Panc1 (cell line): ENCODE measurements around the gene RGCC. TPM values are rescaled to one million over a fixed set of nuclear protein-coding genes. Genes with fewer than 3 reads are reported as not detected.

ENCODE experiments used
- ATAC-seq: fragments of 200-7000 bp; cut with Tn5 transposase; 2 replicates; pipeline ENCODE4 v1.9.1; 2020; ENCODE audit warnings: mild to moderate bottlenecking, moderate library complexity
- BruUV-seq: library from RNA; stranded (reverse); fragments of 400-500 nt; replicated peaks from 2 replicates; lab custom pipeline; 2021; lab: Mats Ljungman, UMichigan
- CTCF ChIA-PET: fragments of 300-600 bp; sonication (Branson Sonifier 250); formaldehyde crosslinking; loops from one replicate; lab custom pipeline; 2022; ENCODE audit warnings: antibody characterized with exemption; lab: Charles Lee
- POLR2A ChIA-PET: fragments of 300-600 bp; sonication (Branson Sonifier 250); formaldehyde crosslinking; loops from one replicate; lab custom pipeline; 2022; ENCODE audit warnings: antibody characterized with exemption; lab: Charles Lee
- DNase-seq: peaks from one replicate; pipeline ENCODE4 v3.0.0-alpha.2; 2010; ENCODE audit warnings: low read depth, low spot score
- H3K27ac ChIP-seq: 2 replicates; pipeline ENCODE4 v1.5.1; 2011; ENCODE audit warnings: mild to moderate bottlenecking, low read length, inconsistent platforms
- H3K27me3 ChIP-seq: fragments of 200-500 bp; sonication (Bioruptor generic); 2 replicates; pipeline ENCODE4 v1.6.0; 2014; ENCODE audit warnings: low read length, inconsistent platforms; ENCODE audit not compliant: control insufficient read depth, insufficient read depth
- H3K36me3 ChIP-seq: fragments of 200-500 bp; sonication (Bioruptor generic); 2 replicates; pipeline ENCODE4 v1.5.1; 2014; ENCODE audit warnings: inconsistent platforms, mild to moderate bottlenecking, low read length, moderate library complexity; ENCODE audit not compliant: control insufficient read depth, insufficient read depth
- H3K4me1 ChIP-seq: 2 replicates; pipeline ENCODE4 v1.5.1; 2011; ENCODE audit warnings: inconsistent platforms, mild to moderate bottlenecking, low read length, moderate library complexity; ENCODE audit not compliant: control insufficient read depth, insufficient read depth
- H3K4me3 ChIP-seq, 2 experiments: 2 replicates each; pipeline ENCODE4 v1.5.1; 2011 to 2012; ENCODE audit warnings: low read depth in 2 of 2, low read length in 2 of 2, mild to moderate bottlenecking in 2 of 2, inconsistent platforms in 1 of 2, moderate library complexity in 1 of 2
- H3K9me3 ChIP-seq: fragments of 200-500 bp; sonication (Bioruptor generic); 2 replicates; pipeline ENCODE4 v1.5.1; 2014; ENCODE audit warnings: low read depth, mild to moderate bottlenecking, inconsistent platforms, low read length, moderate library complexity; ENCODE audit not compliant: control insufficient read depth, insufficient read depth
- POLR2AphosphoS5 ChIP-seq: IDR thresholded peaks from 2 replicates; pipeline ENCODE4 v1.6.1; 2012; ENCODE audit warnings: mild to moderate bottlenecking, low read depth, low read length, moderate library complexity
- SIN3A ChIP-seq: IDR thresholded peaks from 2 replicates; pipeline ENCODE4 v1.6.1; 2012; ENCODE audit warnings: low read depth, mild to moderate bottlenecking, low read length, moderate library complexity, borderline replicate concordance; ENCODE audit not compliant: insufficient read depth
- TCF7L2 ChIP-seq: IDR thresholded peaks from 2 replicates; pipeline ENCODE4 v1.6.1; 2011; ENCODE audit warnings: mild to moderate bottlenecking, low read depth, low read length, inconsistent platforms
- in situ Hi-C: cut with HindIII; loops from 2 replicates; pipeline ENCODE4 v1.10.0; 2016; ENCODE audit warnings: low sequenced_read_pairs, low pct_unique_long_range_greater_than_20kb
- intact Hi-C: fragments of 100-400 bp; cut with micrococcal nuclease; formaldehyde crosslinking; loops from one replicate; pipeline ENCODE4 v1.10.0; 2022; ENCODE audit not compliant: unreplicated experiment
- total RNA-seq: library from RNA; stranded (reverse); gene quantifications from one replicate; pipeline ENCODE4 v1.2.1, GENCODE V29; 2021; ENCODE audit not compliant: unreplicated experiment
- TF ChIP-seq, protein P1 (sequence below), 2 experiments: IDR thresholded peaks; 2 replicates each; pipeline ENCODE4 v1.6.1; 2011 to 2012; ENCODE audit warnings: low read depth in 2 of 2, control low read depth in 1 of 2, low read length in 1 of 2, mild to moderate bottlenecking in 1 of 2, moderate library complexity in 1 of 2; ENCODE audit not compliant: insufficient read depth in 1 of 2
- TF ChIP-seq, protein P2 (sequence below): fragments of 450-650 bp; IDR thresholded peaks from 2 replicates; pipeline ENCODE4 v1.5.1; 2017; ENCODE audit warnings: mild to moderate bottlenecking

RGCC gene
- total RNA-seq, 1 experiment from 2014 or later, result 6.7 TPM

DNA sequence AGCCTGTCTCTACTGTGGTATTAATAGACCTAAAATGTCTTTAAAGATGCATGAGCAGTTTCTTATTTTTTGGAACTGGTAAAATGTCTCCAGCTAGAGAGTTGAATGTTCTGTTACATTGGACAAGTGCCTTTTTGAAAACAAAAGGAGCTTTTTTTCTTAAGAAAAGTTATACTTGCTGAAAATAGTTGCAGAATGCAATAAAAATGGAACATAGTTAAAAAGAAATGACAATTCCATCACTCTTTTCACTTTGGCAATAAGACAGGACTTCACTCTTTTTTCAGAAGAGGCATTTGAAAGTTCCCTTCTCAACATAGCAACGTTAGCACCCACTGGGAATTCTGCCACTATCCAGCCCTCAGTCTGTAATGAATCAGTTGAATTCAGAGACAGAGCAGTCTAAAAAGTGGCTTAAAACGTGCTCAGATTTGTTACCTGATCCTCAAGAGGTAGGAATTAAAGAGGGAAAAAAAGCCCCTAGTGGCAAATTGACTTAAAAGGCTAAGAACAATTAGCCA, 10.1 kb downstream of the RGCC start:
- ChIA-PET POLR2A (no interaction called here), CTCF (interaction anchor here (0.6 kb wide), 1 partner anchor 1128 kb away, joined by 3 read pairs; no protein-coding TSS in a partner anchor)
- Histone ChIP-seq H3K36me3 (no peaks in the 10 kb centered on the region), H3K4me3 (no peak overlapping the region), H3K4me1 (no peaks in the 10 kb centered on the region), H3K27ac (no peak overlapping the region), H3K9me3 (no peaks in the 10 kb centered on the region), H3K27me3 (no peaks in the 10 kb centered on the region)
- intact Hi-C loops (no loop called here), in situ Hi-C loops (no loop called here)
- ATAC-seq, result no peak
- BruUV-seq, result no TSS peak
- DNase-seq, result no peak
- TF ChIP-seq, protein P1, sequence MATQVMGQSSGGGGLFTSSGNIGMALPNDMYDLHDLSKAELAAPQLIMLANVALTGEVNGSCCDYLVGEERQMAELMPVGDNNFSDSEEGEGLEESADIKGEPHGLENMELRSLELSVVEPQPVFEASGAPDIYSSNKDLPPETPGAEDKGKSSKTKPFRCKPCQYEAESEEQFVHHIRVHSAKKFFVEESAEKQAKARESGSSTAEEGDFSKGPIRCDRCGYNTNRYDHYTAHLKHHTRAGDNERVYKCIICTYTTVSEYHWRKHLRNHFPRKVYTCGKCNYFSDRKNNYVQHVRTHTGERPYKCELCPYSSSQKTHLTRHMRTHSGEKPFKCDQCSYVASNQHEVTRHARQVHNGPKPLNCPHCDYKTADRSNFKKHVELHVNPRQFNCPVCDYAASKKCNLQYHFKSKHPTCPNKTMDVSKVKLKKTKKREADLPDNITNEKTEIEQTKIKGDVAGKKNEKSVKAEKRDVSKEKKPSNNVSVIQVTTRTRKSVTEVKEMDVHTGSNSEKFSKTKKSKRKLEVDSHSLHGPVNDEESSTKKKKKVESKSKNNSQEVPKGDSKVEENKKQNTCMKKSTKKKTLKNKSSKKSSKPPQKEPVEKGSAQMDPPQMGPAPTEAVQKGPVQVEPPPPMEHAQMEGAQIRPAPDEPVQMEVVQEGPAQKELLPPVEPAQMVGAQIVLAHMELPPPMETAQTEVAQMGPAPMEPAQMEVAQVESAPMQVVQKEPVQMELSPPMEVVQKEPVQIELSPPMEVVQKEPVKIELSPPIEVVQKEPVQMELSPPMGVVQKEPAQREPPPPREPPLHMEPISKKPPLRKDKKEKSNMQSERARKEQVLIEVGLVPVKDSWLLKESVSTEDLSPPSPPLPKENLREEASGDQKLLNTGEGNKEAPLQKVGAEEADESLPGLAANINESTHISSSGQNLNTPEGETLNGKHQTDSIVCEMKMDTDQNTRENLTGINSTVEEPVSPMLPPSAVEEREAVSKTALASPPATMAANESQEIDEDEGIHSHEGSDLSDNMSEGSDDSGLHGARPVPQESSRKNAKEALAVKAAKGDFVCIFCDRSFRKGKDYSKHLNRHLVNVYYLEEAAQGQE (IDR thresholded peaks at IDR 0.05; ENCODE audit: insufficient read depth in 1 of 2, low read depth in 2 of 2, low read length in 1 of 2), result no peak
- TF ChIP-seq TCF7L2 (no peak), POLR2AphosphoS5 (no peak), SIN3A (no peak)
- TF ChIP-seq, protein P2, sequence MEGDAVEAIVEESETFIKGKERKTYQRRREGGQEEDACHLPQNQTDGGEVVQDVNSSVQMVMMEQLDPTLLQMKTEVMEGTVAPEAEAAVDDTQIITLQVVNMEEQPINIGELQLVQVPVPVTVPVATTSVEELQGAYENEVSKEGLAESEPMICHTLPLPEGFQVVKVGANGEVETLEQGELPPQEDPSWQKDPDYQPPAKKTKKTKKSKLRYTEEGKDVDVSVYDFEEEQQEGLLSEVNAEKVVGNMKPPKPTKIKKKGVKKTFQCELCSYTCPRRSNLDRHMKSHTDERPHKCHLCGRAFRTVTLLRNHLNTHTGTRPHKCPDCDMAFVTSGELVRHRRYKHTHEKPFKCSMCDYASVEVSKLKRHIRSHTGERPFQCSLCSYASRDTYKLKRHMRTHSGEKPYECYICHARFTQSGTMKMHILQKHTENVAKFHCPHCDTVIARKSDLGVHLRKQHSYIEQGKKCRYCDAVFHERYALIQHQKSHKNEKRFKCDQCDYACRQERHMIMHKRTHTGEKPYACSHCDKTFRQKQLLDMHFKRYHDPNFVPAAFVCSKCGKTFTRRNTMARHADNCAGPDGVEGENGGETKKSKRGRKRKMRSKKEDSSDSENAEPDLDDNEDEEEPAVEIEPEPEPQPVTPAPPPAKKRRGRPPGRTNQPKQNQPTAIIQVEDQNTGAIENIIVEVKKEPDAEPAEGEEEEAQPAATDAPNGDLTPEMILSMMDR, result no peak

DNA sequence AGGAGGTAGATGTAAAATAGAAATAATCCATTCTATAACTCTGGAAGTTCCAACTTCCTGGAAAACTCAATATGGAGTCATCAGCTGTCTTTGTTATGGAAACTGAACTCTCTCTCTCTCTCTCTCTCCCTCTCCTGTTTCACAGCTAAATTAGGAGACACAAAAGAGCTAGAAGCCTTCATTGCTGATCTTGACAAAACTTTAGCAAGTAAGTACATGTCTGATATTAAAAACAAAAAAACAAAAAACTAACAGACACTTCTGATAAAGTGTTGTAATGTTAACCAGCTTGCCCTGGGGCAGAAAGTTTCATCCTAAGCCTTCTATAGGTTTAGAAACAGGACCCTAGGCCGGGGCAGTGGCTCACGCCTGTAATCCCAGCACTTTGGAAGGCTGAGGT, 11.3 kb downstream of the RGCC start:
- POLR2A ChIA-PET, result interaction anchor here (0.6 kb wide), 1 partner anchor 182 kb away, joined by 3 read pairs; no protein-coding TSS in a partner anchor
- TF ChIP-seq TCF7L2 (no peak), POLR2AphosphoS5 (no peak), SIN3A (no peak)
- TF ChIP-seq, protein P2, result no peak
- TF ChIP-seq, protein P1 (IDR thresholded peaks at IDR 0.05; ENCODE audit: insufficient read depth in 1 of 2, low read depth in 2 of 2, low read length in 1 of 2), result no peak
- Histone ChIP-seq H3K9me3 (no peaks in the 10 kb centered on the region), H3K36me3 (no peaks in the 10 kb centered on the region), H3K27me3 (no peaks in the 10 kb centered on the region), H3K4me1 (no peaks in the 10 kb centered on the region), H3K27ac (no peak overlapping the region), H3K4me3 (no peak overlapping the region)
- intact Hi-C loops, result no loop called here
- in situ Hi-C loops, result no loop called here
- no peak for DNase-seq
- no peak for ATAC-seq
- no TSS peak for BruUV-seq
- CTCF ChIA-PET, result no interaction called here
